ENCODE data around the gene KRT2. TPM values are rescaled to one million over a fixed set of nuclear protein-coding genes. Genes with fewer than 3 reads are reported as not detected.

KRT2 gene
- total and polyA plus RNA-seq, 2 of the 8 experiments (the other 6 are each of a cell fraction or from before 2014, with no cell fraction given), result not detected

DNA sequence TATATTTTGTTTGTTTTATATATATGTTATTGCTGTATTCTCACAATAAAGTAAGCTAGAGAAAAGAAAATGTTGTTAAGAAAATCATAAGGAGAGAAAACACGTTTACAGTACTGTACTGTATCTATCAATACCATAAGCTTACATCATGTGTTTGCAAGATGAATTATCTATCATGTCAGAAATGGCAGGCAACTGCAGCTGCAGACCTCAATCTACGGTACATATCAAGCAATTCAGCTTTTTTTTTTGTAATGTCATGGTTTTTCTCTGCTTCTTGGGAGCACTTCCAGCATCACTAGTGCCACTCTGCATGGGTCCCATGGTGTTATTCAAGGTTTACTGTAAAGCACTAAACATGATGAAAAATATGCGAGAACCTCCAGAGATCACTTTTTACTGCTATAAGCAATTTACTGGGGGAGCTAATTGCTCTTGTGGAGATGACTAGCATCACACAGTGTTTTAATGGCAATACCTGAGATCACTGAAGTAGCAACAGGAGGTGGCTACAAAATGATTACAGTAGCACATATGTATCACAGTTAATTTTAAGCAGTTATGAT is 9.0 kb upstream of the KRT2 start (continued):
- TF ChIP-seq CEBPB (IDR thresholded peaks at IDR 0.05; ENCODE audit: low read depth, low read length), result no peak
- TF ChIP-seq JUND (IDR thresholded peaks at IDR 0.05; ENCODE audit: low read length), result no peak
- no peak for TF ChIP-seq POLR2AphosphoS5 (IDR thresholded peaks at IDR 0.05; ENCODE audit: low read depth, low read length)
- TF ChIP-seq SAP30 (IDR thresholded peaks at IDR 0.05; ENCODE audit: insufficient read depth, insufficient replicate concordance, low read length), result no peak
- TF ChIP-seq, protein P1, sequence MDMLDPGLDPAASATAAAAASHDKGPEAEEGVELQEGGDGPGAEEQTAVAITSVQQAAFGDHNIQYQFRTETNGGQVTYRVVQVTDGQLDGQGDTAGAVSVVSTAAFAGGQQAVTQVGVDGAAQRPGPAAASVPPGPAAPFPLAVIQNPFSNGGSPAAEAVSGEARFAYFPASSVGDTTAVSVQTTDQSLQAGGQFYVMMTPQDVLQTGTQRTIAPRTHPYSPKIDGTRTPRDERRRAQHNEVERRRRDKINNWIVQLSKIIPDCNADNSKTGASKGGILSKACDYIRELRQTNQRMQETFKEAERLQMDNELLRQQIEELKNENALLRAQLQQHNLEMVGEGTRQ (IDR thresholded peaks at IDR 0.05; ENCODE audit: low read length), result no peak
- no peak for TF ChIP-seq PHF8 (conservative IDR thresholded peaks at IDR 0.05; ENCODE audit: low read depth, low read length)
- no peak for TF ChIP-seq CHD2 (IDR thresholded peaks at IDR 0.05; ENCODE audit: low read length)
- no peak for TF ChIP-seq MAFK (IDR thresholded peaks at IDR 0.05; ENCODE audit: low read depth, low read length)
- TF ChIP-seq FOSL1 (IDR thresholded peaks at IDR 0.05; ENCODE audit: insufficient read depth, low read depth, low read length), result no peak
